ENCODE measurements around the gene SGPL1. TPM values are rescaled to one million over a fixed set of nuclear protein-coding genes. Genes with fewer than 3 reads are reported as not detected.

The SGPL1 gene
- total RNA-seq, 1 experiment from 2014 or later: 93.8 TPM

DNA sequence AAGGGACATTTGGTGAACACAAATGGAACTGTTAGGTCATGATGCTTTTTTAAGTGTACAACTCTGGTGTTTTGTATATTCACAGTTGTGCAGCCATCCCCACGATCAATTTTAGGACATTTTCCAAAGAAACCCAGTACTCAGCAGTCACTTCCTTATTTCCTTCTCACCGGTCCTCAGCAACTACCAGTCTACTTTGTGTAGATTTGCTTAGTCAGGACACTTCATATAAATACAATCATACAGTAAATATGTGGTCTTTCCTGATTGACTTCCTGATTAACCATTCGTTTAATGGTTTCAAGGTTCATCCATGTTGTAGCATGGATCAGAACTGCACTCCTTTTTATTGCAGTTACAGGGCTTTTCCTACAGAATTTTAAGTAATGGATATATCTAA is 14.4 kb downstream of the SGPL1 start:
- Mint-ChIP-seq H3K27me3 (ENCODE audit: insufficient read depth, unreplicated experiment) (no peaks in the 10 kb centered on the region), H3K4me1 (ENCODE audit: insufficient read depth, unreplicated experiment) (peaks cover 12% of the 10 kb centered on the region), H3K4me3 (ENCODE audit: unreplicated experiment) (no peak overlapping the region), H3K27ac (ENCODE audit: low read depth, unreplicated experiment) (no peak overlapping the region), H3K36me3 (ENCODE audit: insufficient read depth, unreplicated experiment) (peaks cover 17% of the 10 kb centered on the region), H3K9me3 (ENCODE audit: unreplicated experiment) (no peaks in the 10 kb centered on the region)
- BruUV-seq (replicated peaks): no TSS peak
- ChIA-PET CTCF (no interaction called here), POLR2A (no interaction called here)
- intact Hi-C loops (cut with micrococcal nuclease): no loop called here
- DNase-seq (ENCODE audit: unreplicated experiment): no peak
- TF ChIP-seq CTCF (IDR thresholded peaks at IDR 0.05; ENCODE audit: unreplicated experiment): no peak

DNA sequence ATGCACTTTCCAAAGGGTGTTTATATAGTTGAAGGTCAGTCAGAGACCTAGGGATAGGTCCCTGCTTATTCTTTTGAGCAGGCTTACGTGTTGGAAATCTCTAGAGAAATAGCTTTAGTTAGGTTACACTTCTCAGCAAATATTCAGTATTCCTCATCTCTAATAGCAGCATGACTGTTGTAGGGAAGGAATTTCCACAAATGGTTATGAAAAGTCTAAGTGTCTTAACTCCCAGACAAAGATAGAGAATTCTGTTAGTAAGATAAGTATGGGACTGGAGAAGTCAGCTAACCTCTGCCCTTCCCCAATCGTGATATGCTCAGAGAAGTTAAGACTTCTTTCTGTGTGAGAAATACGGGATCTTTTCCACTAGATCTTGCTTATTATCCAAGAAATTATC is 16.5 kb downstream of the SGPL1 start:
- POLR2A ChIA-PET: interaction anchor here (0.6 to 3.0 kb wide), 4 partner anchors 10 to 52 kb away, joined by 3 to 15 read pairs (median 3); no protein-coding TSS in a partner anchor

GRCh38 chr10:70832852-70833528 is 17.2 kb downstream of the SGPL1 start:
- peaks cover 4% of the 10 kb centered on the region for H3K36me3 Mint-ChIP-seq (ENCODE audit: insufficient read depth, unreplicated experiment)
- H3K27ac Mint-ChIP-seq (ENCODE audit: low read depth, unreplicated experiment): no peak overlapping the region
- no TSS peak for BruUV-seq (replicated peaks)
- POLR2A ChIA-PET: interaction anchor here (0.6 to 3.0 kb wide), 3 partner anchors 11 to 663 kb away, joined by 3 to 15 read pairs (median 4); partner anchors contain the start of gene SAR1A
- H3K9me3 Mint-ChIP-seq (ENCODE audit: unreplicated experiment): no peaks in the 10 kb centered on the region
- no peak for TF ChIP-seq CTCF (IDR thresholded peaks at IDR 0.05; ENCODE audit: unreplicated experiment)
- intact Hi-C loops (cut with micrococcal nuclease): no loop called here
- CTCF ChIA-PET: interaction anchor here (2.1 kb wide), 1 partner anchor 47 kb away, joined by 8 read pairs; no protein-coding TSS in a partner anchor
- peaks cover 21% of the 10 kb centered on the region for H3K4me1 Mint-ChIP-seq (ENCODE audit: insufficient read depth, unreplicated experiment)
- H3K4me3 Mint-ChIP-seq (ENCODE audit: unreplicated experiment): no peak overlapping the region
- DNase-seq (ENCODE audit: unreplicated experiment): peak; percentile 46
- no peaks in the 10 kb centered on the region for H3K27me3 Mint-ChIP-seq (ENCODE audit: insufficient read depth, unreplicated experiment)

More for the DNA sequence above, 16.5 kb downstream of the SGPL1 start:
- Mint-ChIP-seq H3K27ac (ENCODE audit: low read depth, unreplicated experiment) (no peak overlapping the region), H3K4me3 (ENCODE audit: unreplicated experiment) (no peak overlapping the region), H3K27me3 (ENCODE audit: insufficient read depth, unreplicated experiment) (no peaks in the 10 kb centered on the region), H3K4me1 (ENCODE audit: insufficient read depth, unreplicated experiment) (peaks cover 21% of the 10 kb centered on the region), H3K36me3 (ENCODE audit: insufficient read depth, unreplicated experiment) (peaks cover 6% of the 10 kb centered on the region), H3K9me3 (ENCODE audit: unreplicated experiment) (no peaks in the 10 kb centered on the region)
- intact Hi-C loops (cut with micrococcal nuclease): no loop called here
- no peak for DNase-seq (ENCODE audit: unreplicated experiment)
- CTCF ChIA-PET: interaction anchor here (0.6 to 2.1 kb wide), 3 partner anchors 11 to 48 kb away, joined by 3 to 8 read pairs (median 4); no protein-coding TSS in a partner anchor
- BruUV-seq (replicated peaks): no TSS peak
- TF ChIP-seq CTCF (IDR thresholded peaks at IDR 0.05; ENCODE audit: unreplicated experiment): no peak

DNA sequence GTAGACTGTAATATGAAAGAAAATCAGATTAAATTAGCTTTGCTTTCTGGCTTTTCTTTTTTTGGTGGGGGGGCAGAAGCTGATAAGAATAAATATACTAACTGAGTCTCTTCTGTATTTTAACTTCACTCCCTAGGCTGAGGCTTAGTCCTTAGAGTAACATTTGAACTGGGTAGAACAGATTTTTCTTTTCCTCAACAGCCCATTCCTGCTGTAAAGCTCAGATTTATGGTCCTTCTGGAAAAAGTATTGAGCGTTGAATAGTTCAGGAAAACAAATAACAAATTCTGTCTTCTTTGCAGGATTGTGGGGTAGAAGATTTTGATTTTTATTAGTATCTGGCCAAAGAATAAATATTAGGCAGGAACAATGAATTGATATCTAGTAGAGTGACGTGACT is 17.9 kb downstream of the SGPL1 start:
- ChIA-PET CTCF (interaction anchor here (2.1 kb wide), 1 partner anchor 46 kb away, joined by 8 read pairs; no protein-coding TSS in a partner anchor), POLR2A (interaction anchor here (0.6 to 3.0 kb wide), 3 partner anchors 16 to 663 kb away, joined by 3 to 15 read pairs (median 4); partner anchors contain the start of gene SAR1A)
- H3K27ac Mint-ChIP-seq (ENCODE audit: low read depth, unreplicated experiment): no peak overlapping the region
- intact Hi-C loops (cut with micrococcal nuclease): no loop called here
- no TSS peak for BruUV-seq (replicated peaks)
- DNase-seq (ENCODE audit: unreplicated experiment): no peak
- peaks cover 10% of the 10 kb centered on the region for H3K36me3 Mint-ChIP-seq (ENCODE audit: insufficient read depth, unreplicated experiment)
- TF ChIP-seq CTCF (IDR thresholded peaks at IDR 0.05; ENCODE audit: unreplicated experiment): no peak
- no peaks in the 10 kb centered on the region for H3K27me3 Mint-ChIP-seq (ENCODE audit: insufficient read depth, unreplicated experiment)
- peaks cover 21% of the 10 kb centered on the region for H3K4me1 Mint-ChIP-seq (ENCODE audit: insufficient read depth, unreplicated experiment)
- H3K9me3 Mint-ChIP-seq (ENCODE audit: unreplicated experiment): no peaks in the 10 kb centered on the region
- H3K4me3 Mint-ChIP-seq (ENCODE audit: unreplicated experiment): no peak overlapping the region

All from MCF 10A (cell line).